BLaER1 treated with 17β-estradiol and CSF1 and Interleukin-3, amounts not matched to agents 10 nM and 100 nM (cell line): Measurements from ENCODE around the gene FAM209B.
"Not testable (repeated sequence)": the region's sequence is repeated elsewhere in the genome, so short reads cannot be mapped to it uniquely, and the experiment has no call there.

ENCODE experiments used
- H3K27ac ChIP-seq, 11 experiments: shearing (Covaris generic); formaldehyde crosslinking; 2 replicates each; pipeline ENCODE4 v1.8.1; 2022
- H3K27me3 ChIP-seq, 11 experiments: shearing (Covaris generic); formaldehyde crosslinking; 2 replicates each; pipeline ENCODE4 v1.8.1; 2022
- H3K36me3 ChIP-seq, 11 experiments: shearing (Covaris generic); formaldehyde crosslinking; 2 replicates each; pipeline ENCODE4 v1.8.1; 2022
- H3K4me1 ChIP-seq, 10 experiments: shearing (Covaris generic); formaldehyde crosslinking; 2 replicates each; pipeline ENCODE4 v1.8.1; 2022
- H3K4me2 ChIP-seq, 11 experiments: shearing (Covaris generic); formaldehyde crosslinking; 2 replicates each; pipeline ENCODE4 v1.8.1; 2022
- H3K4me3 ChIP-seq, 10 experiments: shearing (Covaris generic); formaldehyde crosslinking; 2 replicates each; pipeline ENCODE4 v1.8.1; 2022
- H3K9ac ChIP-seq, 11 experiments: shearing (Covaris generic); formaldehyde crosslinking; 2 replicates each; pipeline ENCODE4 v1.8.1; 2022
- H3K9me3 ChIP-seq, 11 experiments: shearing (Covaris generic); formaldehyde crosslinking; replicated peaks in 1 of 11; 2 replicates each; pipeline ENCODE4 v1.8.1; 2022
- H4K20me1 ChIP-seq, 11 experiments: shearing (Covaris generic); formaldehyde crosslinking; 2 replicates each; pipeline ENCODE4 v1.8.1; 2022
- Cebpa-rat ChIP-seq, 11 experiments: shearing (Covaris generic); IDR thresholded peaks; 2 replicates each; pipeline ENCODE4 v1.8.1; 2022

FAM209B gene

DNA sequence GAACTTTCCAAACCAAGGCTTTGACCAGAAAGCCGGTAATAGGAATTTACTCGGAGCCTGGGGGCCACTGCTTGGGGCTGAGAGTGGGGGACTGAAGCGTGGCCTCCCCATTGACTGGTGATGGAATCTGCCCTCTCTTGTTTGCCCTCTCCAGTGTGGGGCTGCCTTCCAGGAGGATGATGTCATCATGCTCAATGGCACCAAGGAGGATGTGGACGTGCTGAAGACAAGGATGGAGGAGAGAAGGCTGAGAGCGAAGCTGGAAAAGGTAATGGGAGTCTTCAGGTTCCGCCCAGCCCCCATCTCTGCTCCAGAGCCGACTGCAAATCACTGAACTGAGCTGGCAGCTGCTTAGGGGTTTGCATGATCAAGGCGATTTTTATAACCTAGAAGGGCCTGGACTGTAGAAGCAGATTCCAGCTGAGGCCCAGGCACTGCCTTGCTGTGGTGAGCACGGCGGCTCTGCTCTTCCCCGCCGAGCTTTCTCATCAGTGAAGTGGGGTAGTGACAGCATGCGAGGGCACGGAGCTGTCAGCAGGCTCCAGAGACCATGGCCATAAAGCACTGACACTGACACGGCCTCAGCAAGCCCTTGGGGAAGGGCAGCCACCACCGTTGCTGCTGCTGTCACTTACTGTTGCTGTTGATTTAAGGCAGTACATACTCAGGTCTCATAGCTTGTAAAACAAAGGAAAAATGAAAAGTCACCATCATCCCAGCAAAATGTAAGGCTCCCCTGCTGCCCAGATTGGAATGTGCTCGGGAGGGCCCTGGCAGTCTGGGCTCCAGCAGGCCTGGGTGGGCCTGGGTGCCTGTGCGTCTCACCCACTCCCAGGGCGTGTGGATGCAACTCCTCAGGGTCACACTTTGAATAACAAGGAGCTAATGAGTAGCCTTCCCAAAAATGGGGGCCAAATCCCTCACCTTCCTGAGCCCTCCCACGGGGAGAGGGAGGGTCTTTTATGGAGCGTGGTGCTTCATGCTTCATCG lies 19.6 kb upstream of the FAM209B start:
- H3K27me3 ChIP-seq = no peaks in the 10 kb centered on the region
- H3K36me3 ChIP-seq = peaks cover 65 to 96% (median 74%) of the 10 kb centered on the region in 11 experiments
- H3K27ac ChIP-seq = no peak overlapping the region
- peaks cover 0 to 40% (median 13%) of the 10 kb centered on the region in 11 experiments; a peak in 11 of 22 replicates for H4K20me1 ChIP-seq
- H3K9me3 ChIP-seq = peaks cover 4 to 16% (median 9%) of the 10 kb centered on the region in 11 experiments; a peak in 21 of 22 replicates
- no peak for TF ChIP-seq Cebpa-rat (IDR thresholded peaks at IDR 0.05)
- no peak overlapping the region for H3K9ac ChIP-seq
- H3K4me1 ChIP-seq = no peaks in the 10 kb centered on the region
- no peak overlapping the region for H3K4me3 ChIP-seq
- H3K4me2 ChIP-seq = no peak overlapping the region

DNA sequence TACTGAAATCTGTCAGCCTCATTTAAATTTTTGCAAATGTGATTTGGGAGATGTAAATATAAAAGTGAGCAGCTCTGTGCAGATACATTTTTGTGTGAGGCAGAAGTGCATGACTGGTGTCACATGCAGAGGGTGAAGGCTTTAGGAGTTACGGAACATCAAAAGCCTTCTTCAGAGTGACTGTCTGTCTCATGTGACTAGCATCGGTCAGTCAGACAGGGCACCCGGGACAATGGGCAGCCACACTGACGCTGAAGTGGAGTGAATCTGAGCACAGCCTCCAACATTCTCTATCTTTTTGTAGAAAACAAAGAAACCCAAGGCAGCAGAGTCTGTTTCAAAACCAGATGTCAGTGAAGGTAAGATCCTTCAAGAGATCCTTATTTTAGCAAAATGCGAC lies 16.4 kb upstream of the FAM209B start:
- no peak overlapping the region for H3K4me3 ChIP-seq
- H3K4me2 ChIP-seq = no peak overlapping the region
- no peak overlapping the region for H3K27ac ChIP-seq
- peaks cover 36 to 48% (median 40%) of the 10 kb centered on the region in 11 experiments for H3K9me3 ChIP-seq
- H3K36me3 ChIP-seq = peaks cover 89 to 100% (median 92%) of the 10 kb centered on the region in 11 experiments
- H4K20me1 ChIP-seq = peaks cover 0 to 25% (median 9%) of the 10 kb centered on the region in 11 experiments; a peak in 9 of 22 replicates
- no peak overlapping the region for H3K9ac ChIP-seq
- H3K4me1 ChIP-seq = no peaks in the 10 kb centered on the region
- no peaks in the 10 kb centered on the region for H3K27me3 ChIP-seq
- TF ChIP-seq Cebpa-rat (IDR thresholded peaks at IDR 0.05) = no peak

DNA sequence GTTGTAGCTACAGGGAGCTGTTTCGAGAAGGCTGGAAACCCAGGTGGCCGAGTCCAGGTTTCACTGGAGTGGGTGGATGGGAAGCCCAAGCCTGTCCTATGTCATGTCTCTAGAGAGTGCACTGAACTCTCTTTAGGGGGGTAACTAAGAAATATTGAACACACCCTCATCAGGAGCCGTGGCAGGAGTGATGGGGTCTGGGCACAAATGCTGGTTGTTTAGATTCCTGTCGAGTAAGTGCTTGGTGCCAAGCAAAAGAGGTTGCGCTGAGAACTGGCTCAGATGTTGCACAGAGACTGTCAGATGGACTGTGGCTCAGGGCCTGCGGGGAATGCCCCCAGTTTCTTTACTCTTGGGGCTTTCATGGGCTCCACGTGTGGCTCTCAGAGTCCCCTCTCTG lies 15.8 kb upstream of the FAM209B start:
- peaks cover 85 to 97% (median 91%) of the 10 kb centered on the region in 11 experiments for H3K36me3 ChIP-seq
- H3K27me3 ChIP-seq = no peaks in the 10 kb centered on the region
- H3K4me2 ChIP-seq = no peak overlapping the region
- H4K20me1 ChIP-seq = peaks cover 0 to 19% (median 5%) of the 10 kb centered on the region in 11 experiments; a peak in 9 of 22 replicates
- H3K9ac ChIP-seq = no peak overlapping the region
- H3K4me1 ChIP-seq = no peaks in the 10 kb centered on the region
- peaks cover 42 to 53% (median 46%) of the 10 kb centered on the region in 11 experiments for H3K9me3 ChIP-seq
- H3K27ac ChIP-seq = no peak overlapping the region
- no peak for TF ChIP-seq Cebpa-rat (IDR thresholded peaks at IDR 0.05)
- no peak overlapping the region for H3K4me3 ChIP-seq

DNA sequence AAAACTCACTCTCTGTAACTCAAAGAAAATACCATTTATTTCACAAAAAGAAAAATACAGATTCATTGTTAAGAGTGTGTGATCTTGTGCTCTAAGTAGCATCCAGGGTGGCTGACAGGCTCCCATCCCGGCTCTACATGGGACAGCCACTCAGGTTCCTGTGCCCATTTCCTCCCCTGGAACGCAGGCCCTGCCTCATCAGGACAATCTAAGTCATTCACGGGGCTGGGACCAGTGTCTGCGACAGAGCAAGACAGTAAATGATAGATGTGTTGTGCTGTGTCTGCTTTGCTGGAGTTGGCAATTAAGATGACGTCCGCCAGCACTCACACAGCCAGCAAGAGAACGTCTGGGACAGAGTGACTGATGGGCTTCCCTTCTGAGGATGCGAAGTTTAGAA lies 15.4 kb upstream of the FAM209B start:
- Histone ChIP-seq H3K9ac (no peak overlapping the region), H4K20me1 (peaks cover 0 to 15% (median 1%) of the 10 kb centered on the region in 11 experiments; a peak in 8 of 22 replicates), H3K4me1 (no peaks in the 10 kb centered on the region), H3K36me3 (peaks cover 82 to 92% (median 87%) of the 10 kb centered on the region in 11 experiments), H3K4me2 (no peak overlapping the region), H3K9me3 (peaks cover 43 to 54% (median 48%) of the 10 kb centered on the region in 11 experiments), H3K4me3 (0 out of 20 replicates have a peak overlapping the region, but pooled peaks of 1 of the 10 experiments have one; percentile 15), H3K27ac (no peak overlapping the region), H3K27me3 (no peaks in the 10 kb centered on the region)
- no peak for TF ChIP-seq Cebpa-rat (IDR thresholded peaks at IDR 0.05)

DNA sequence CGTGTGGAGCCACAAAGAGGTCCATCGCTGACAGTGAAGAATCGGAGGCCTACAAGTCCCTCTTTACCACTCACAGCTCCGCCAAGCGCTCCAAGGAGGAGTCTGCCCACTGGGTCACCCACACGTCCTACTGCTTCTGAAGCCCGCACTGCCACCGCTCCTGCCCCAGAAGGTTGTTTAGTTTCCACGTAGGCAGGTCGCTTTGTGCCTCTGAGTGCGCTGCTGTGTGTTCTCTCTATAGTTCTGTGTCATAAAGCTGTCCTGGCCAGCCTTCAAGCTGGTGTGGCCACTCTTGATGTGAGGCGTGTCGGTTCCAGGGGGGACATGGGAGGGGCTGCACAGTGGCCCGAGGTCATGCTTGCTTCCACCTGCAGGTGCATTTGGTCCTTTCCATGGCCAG lies 14.9 kb upstream of the FAM209B start:
- no peak overlapping the region for H3K27ac ChIP-seq
- H3K4me3 ChIP-seq = 0 out of 20 replicates have a peak overlapping the region, but pooled peaks of 1 of the 10 experiments have one; percentile 15
- no peak overlapping the region for H3K4me2 ChIP-seq
- H3K9ac ChIP-seq = no peak overlapping the region
- TF ChIP-seq Cebpa-rat (IDR thresholded peaks at IDR 0.05) = no peak
- H3K36me3 ChIP-seq = peaks cover 77 to 87% (median 82%) of the 10 kb centered on the region in 11 experiments
- H3K27me3 ChIP-seq = no peaks in the 10 kb centered on the region
- H3K4me1 ChIP-seq = no peaks in the 10 kb centered on the region
- peaks cover 0 to 10% (median 0%) of the 10 kb centered on the region in 11 experiments; a peak in 4 of 22 replicates for H4K20me1 ChIP-seq
- H3K9me3 ChIP-seq = peaks cover 43 to 54% (median 49%) of the 10 kb centered on the region in 11 experiments

DNA sequence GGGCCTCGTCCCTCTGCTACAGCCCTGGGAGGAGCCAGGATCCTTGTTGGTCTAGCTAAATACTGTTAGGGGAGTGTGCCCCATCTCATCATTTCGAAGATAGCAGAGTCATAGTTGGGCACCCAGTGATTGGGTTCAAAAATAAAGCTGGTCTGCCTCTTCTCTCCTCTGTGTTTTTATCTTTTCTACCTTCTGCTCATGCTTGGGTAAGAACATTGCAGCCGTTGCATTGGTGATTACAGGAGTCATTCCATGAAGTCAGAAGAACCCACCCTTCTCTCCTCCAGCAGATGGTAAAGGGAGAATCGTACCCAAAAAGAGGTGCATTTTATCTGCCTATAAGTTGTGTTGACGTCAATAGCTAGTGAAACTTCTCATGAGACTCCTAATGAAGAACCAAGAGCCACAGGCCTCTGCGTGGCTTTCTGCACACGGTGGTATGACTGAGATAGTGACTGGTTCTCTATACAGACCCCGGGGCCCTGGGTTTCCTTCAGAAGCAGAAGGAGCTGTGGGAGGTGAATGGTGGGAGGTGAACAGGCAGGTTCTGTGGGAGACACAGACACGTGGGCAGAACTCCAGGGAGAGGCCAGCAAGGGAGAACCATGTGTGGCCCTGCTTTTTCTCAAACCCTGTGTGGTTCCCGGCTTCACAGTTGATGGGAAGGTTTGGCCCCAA lies 14.2 kb upstream of the FAM209B start:
- H3K9me3 ChIP-seq = peaks cover 43 to 54% (median 51%) of the 10 kb centered on the region in 11 experiments
- H3K36me3 ChIP-seq = peaks cover 70 to 80% (median 74%) of the 10 kb centered on the region in 11 experiments
- no peak overlapping the region for H3K9ac ChIP-seq
- TF ChIP-seq Cebpa-rat (IDR thresholded peaks at IDR 0.05) = no peak
- H3K4me3 ChIP-seq = 0 out of 20 replicates have a peak overlapping the region, but pooled peaks of 2 of the 10 experiments have one; percentile 14 to 37
- H4K20me1 ChIP-seq = peaks cover 0 to 3% (median 0%) of the 10 kb centered on the region in 11 experiments; a peak in 1 of 22 replicates
- no peaks in the 10 kb centered on the region for H3K4me1 ChIP-seq
- no peaks in the 10 kb centered on the region for H3K27me3 ChIP-seq
- no peak overlapping the region for H3K4me2 ChIP-seq
- H3K27ac ChIP-seq = no peak overlapping the region

DNA sequence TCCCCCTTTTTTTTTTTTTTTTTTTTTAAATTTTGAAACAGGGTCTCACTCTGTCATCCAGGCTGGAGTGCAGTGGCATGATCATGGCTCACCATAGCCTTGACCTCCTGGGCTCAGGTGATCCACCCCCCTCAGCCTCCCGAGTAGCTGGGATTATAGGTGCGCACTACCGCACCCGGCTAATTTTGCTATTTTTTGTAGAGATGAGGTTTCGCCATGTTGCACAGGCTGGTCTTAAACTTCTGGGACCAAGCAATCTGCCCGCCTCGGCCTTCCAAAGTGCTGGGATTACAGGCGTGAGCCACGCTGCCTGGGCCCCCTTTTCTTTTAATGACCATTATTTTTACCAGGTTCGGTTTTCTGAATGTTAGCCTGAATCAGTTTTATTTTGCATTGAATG lies 13.5 kb upstream of the FAM209B start:
- Histone ChIP-seq H3K4me1 (no peaks in the 10 kb centered on the region), H3K4me2 (no peak overlapping the region), H3K9ac (no peak overlapping the region), H4K20me1 (no peaks in the 10 kb centered on the region), H3K27ac (no peak overlapping the region), H3K36me3 (peaks cover 63 to 74% (median 68%) of the 10 kb centered on the region in 11 experiments), H3K27me3 (no peaks in the 10 kb centered on the region), H3K9me3 (peaks cover 43 to 54% (median 51%) of the 10 kb centered on the region in 11 experiments), H3K4me3 (peak overlapping the region in 5 of 10 experiments; percentile 29 to 39 (median 37); a peak in 6 of 20 replicates)
- TF ChIP-seq Cebpa-rat (IDR thresholded peaks at IDR 0.05) = no peak

DNA sequence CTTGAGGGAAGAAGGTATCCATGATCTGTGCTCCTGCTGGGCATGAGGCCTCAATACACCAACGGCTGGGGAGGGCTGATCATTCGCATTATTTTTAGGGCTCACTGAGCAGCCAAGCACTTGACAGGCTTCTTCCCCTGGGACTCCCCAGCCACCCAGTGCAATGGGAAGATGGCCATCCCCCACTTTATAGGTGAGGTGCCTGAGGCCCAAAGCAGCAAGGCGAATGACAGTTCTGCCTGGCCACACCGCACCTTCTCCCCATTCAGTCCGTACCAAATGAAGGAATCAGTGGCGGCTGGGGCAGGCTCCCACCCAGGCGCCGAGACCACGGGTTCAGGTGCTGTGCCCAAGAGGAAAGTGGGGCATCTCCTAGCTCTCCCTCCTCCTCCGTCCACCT lies 12.9 kb upstream of the FAM209B start:
- peaks cover 59 to 68% (median 64%) of the 10 kb centered on the region in 11 experiments for H3K36me3 ChIP-seq
- peak overlapping the region in 8 of 10 experiments; percentile 8 to 47 (median 36); a peak in 11 of 20 replicates for H3K4me3 ChIP-seq
- no peaks in the 10 kb centered on the region for H3K27me3 ChIP-seq
- no peak overlapping the region for H3K27ac ChIP-seq
- TF ChIP-seq Cebpa-rat (IDR thresholded peaks at IDR 0.05) = no peak
- H4K20me1 ChIP-seq = no peaks in the 10 kb centered on the region
- no peak overlapping the region for H3K9ac ChIP-seq
- no peaks in the 10 kb centered on the region for H3K4me1 ChIP-seq
- peaks cover 43 to 54% (median 51%) of the 10 kb centered on the region in 11 experiments for H3K9me3 ChIP-seq
- no peak overlapping the region for H3K4me2 ChIP-seq

DNA sequence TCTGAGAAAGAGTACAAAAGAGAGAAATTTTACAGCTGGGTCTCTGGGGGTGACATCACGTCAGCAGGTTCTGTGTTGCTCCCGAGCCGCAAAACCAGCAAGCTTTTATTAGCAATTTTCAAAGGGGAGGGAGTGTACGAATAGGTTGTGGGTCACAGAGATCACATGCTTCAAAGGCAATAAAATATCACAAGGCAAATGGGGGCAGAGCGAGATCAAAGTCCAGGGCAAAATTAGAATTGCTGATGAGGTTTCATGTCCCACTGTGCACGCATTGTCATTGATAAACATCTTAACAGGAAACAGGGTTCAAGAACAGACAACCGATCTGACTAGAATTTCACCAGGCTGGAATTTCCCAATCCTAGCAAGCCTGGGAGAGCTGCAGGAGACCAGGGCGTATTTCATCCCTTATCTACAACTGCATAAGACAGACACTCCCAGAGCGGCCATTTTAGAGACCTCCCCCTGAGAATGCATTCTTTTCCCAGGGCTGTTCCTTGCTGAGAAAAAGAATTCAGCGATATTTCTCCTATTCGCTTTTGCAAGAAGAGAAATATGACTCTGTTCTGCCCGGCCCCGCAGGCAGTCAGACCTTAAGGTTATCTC lies 12.2 kb upstream of the FAM209B start:
- H3K36me3 ChIP-seq = peaks cover 57 to 66% (median 60%) of the 10 kb centered on the region in 11 experiments
- H3K4me3 ChIP-seq = peak overlapping the region in 4 of 10 experiments; percentile 34 to 47 (median 37); a peak in 4 of 20 replicates
- H3K9ac ChIP-seq, H4K20me1 ChIP-seq, H3K27ac ChIP-seq, H3K4me2 ChIP-seq, H3K4me1 ChIP-seq, H3K27me3 ChIP-seq: not testable (repeated sequence)
- peaks cover 43 to 54% (median 51%) of the 10 kb centered on the region in 11 experiments for H3K9me3 ChIP-seq
